Stimulated activated CD4-positive, alpha-beta T cell treated with anti-CD3 and anti-CD28 coated beads, TNF-alpha, amount 100 ng/mL, for 1 hour (primary cell): Measurements from ENCODE around the gene MLN.

Experiments
- DNase-seq, 3 donors: peaks; one replicate each; pipeline ENCODE4 v3.0.0-alpha.2; 2020; ENCODE audit warnings: low read depth in 3 of 3, low spot score in 1 of 3

MLN gene

GRCh38 chr6:33755070-33755869, 48.5 kb downstream of the MLN start:
- no peak for DNase-seq

- DNase-seq = no peak
Measured at GRCh38 chr6:33754222-33754621, 49.6 kb downstream of the MLN start.

- no peak for DNase-seq
Measured at GRCh38 chr6:33752646-33753015, 51.2 kb downstream of the MLN start.

GRCh38 chr6:33751771-33752645, 51.8 kb downstream of the MLN start:
- no peak for DNase-seq

GRCh38 chr6:33750244-33750991, 53.4 kb downstream of the MLN start:
- no peak for DNase-seq

GRCh38 chr6:33749401-33749800, 54.4 kb downstream of the MLN start:
- DNase-seq = no peak

- no peak for DNase-seq
Measured at GRCh38 chr6:33748841-33749240, 55.0 kb downstream of the MLN start.

GRCh38 chr6:33747823-33748222, 56.0 kb downstream of the MLN start:
- no peak for DNase-seq

GRCh38 chr6:33746651-33747100, 57.1 kb downstream of the MLN start, which contains the start of gene IP6K3:
Gene IP6K3, minus strand, starts transcription at chr6:33746905. Its CDS starts 11,429 bp downstream, at chr6:33735476.
- no peak for DNase-seq

GRCh38 chr6:33746036-33746600, 57.7 kb downstream of the MLN start:
- DNase-seq = no peak

GRCh38 chr6:33745548-33745947, 58.3 kb downstream of the MLN start:
- DNase-seq = no peak

- DNase-seq = no peak
Measured at GRCh38 chr6:33744895-33745546, 58.8 kb downstream of the MLN start.
